ENCODE data around the gene FIGLA. TPM values are rescaled to one million over a fixed set of nuclear protein-coding genes. Genes with fewer than 3 reads are reported as not detected.

Gene FIGLA
- total RNA-seq (not detected in 2 replicates), polyA plus RNA-seq (not detected in 2 replicates), polyA minus RNA-seq (not detected in 2 replicates)
- total RNA-seq (2013), result not detected

- Histone ChIP-seq H3K36me3 (replicated peaks in 1 of 2; ENCODE audit: control extremely low read depth in 1 of 2, control insufficient read depth in 1 of 2, extremely low read depth in 1 of 2, insufficient read depth in 2 of 2, low read length in 1 of 2) (no peaks in the 10 kb centered on the region), H3K79me2 (ENCODE audit: control insufficient read depth, insufficient read depth, low read length) (no peaks in the 10 kb centered on the region), H4K20me1 (ENCODE audit: control insufficient read depth, insufficient read depth, low read length, poor library complexity, severe bottlenecking) (no peaks in the 10 kb centered on the region), H3K27ac (ENCODE audit: low read length in 2 of 2) (no peak within 1 kb of the TSS), H3K9me3 (ENCODE audit: control extremely low read depth in 1 of 3, control insufficient read depth in 2 of 3, insufficient read depth in 1 of 3, low read length in 2 of 3) (peaks cover 0 to 7% (median 0%) of the 10 kb centered on the region in 3 donors), H3K4me3 (ENCODE audit: control extremely low read depth in 1 of 5, extremely low read depth in 1 of 5, insufficient read depth in 1 of 5, low read depth in 2 of 5, low read length in 4 of 5) (peak within 1 kb of the TSS in 3 of 5 experiments; percentile 23 to 49 (median 42)), H3K9ac (ENCODE audit: low read length) (peak within 1 kb of the TSS; percentile 40), H3K4me2 (replicated peaks; ENCODE audit: low read depth, low read length, poor library complexity, severe bottlenecking) (peak within 1 kb of the TSS; percentile 82), H3K4me1 (ENCODE audit: control insufficient read depth in 2 of 2, insufficient read depth in 2 of 2, low read length in 2 of 2) (peaks cover 11 to 15% of the 10 kb centered on the region in 2 donors), H3K27me3 (replicated peaks in 1 of 4; ENCODE audit: control extremely low read depth in 1 of 4, control insufficient read depth in 3 of 4, insufficient read depth in 4 of 4, low read length in 3 of 4) (peaks cover 0 to 52% (median 27%) of the 10 kb centered on the region in 4 experiments), H2AFZ (ENCODE audit: insufficient read depth, low read depth, low read length, poor library complexity, severe bottlenecking) (peak within 1 kb of the TSS; percentile 62)
- Mint-ChIP-seq H3K4me3 (peak within 1 kb of the TSS; percentile 84), H3K27me3 (peaks cover 66% of the 10 kb centered on the region), H3K27ac (no peak within 1 kb of the TSS), H3K9me3 (ENCODE audit: insufficient read depth) (no peaks in the 10 kb centered on the region), H3K4me1 (peaks cover 7% of the 10 kb centered on the region)
- intact Hi-C loops (cut with micrococcal nuclease), result no loop called here
- no peak for DNase-seq
- 10% methylated on average over 68 of the region's 69 CpGs for WGBS (ENCODE audit: insufficient coverage)
- ChIA-PET POLR2A (no interaction called here), CTCF (interaction anchor here (0.9 to 3.7 kb wide), 6 partner anchors 12 to 157 kb away, joined by 3 to 18 read pairs (median 4); partner anchors contain the start of gene ADD2)
- ATAC-seq (ENCODE audit: low read depth), result no peak
- TF ChIP-seq CTCF (IDR thresholded peaks at IDR 0.05), result no peak
- TF ChIP-seq EZH2 (IDR thresholded peaks at IDR 0.05; ENCODE audit: borderline replicate concordance, insufficient read depth, low read depth, low read length, poor library complexity, severe bottlenecking), result peak; percentile 84
Measured at GRCh38 chr2:70790136-70790828, at the start of gene FIGLA. Gene FIGLA, minus strand, starts transcription at chr2:70790643. Its CDS starts 5 bp downstream, at chr2:70790638.

Measured in B cell (primary cell).